Measurements from ENCODE around the gene GABARAP. TPM values are rescaled to one million over a fixed set of nuclear protein-coding genes. Genes with fewer than 3 reads are reported as not detected.

The GABARAP gene
- total and polyA plus RNA-seq, 2 of the 8 experiments (the other 6 are each of a cell fraction or from before 2014, with no cell fraction given), result 252 to 581 TPM

- no peaks in the 10 kb centered on the region for H3K27me3 ChIP-seq (replicated peaks in 1 of 4; ENCODE audit: control insufficient read depth in 3 of 4, extremely low read depth in 1 of 4, insufficient read depth in 3 of 4, low read length in 3 of 4)
- no peak overlapping the region for H2BK15ac ChIP-seq (ENCODE audit: low read length)
- H3K27ac ChIP-seq (ENCODE audit: low read depth, low read length), result peak overlapping the region; percentile 66; the same call in 1 of the 2 replicates
- H3K4me1 ChIP-seq (replicated peaks in 1 of 4; ENCODE audit: control insufficient read depth in 3 of 4, insufficient read depth in 4 of 4, low read length in 3 of 4), result peaks cover 5 to 24% (median 12%) of the 10 kb centered on the region in 4 experiments
- 0% methylated on average over 3 of the region's 73 CpGs; no CpG with 5 or more reads in 1 of the 2 experiments for WGBS, 2 experiments (ENCODE audit: extremely low coverage in 1 of 2, insufficient coverage in 1 of 2, insufficient read length in 1 of 2, insufficient replicate concordance in 2 of 2, low coverage in 1 of 2, low lambda C conversion rate in 2 of 2, missing lambda C conversion rate in 1 of 2)
- peak overlapping the region; percentile 87 for H2BK5ac ChIP-seq (ENCODE audit: low read depth, low read length)
- H3K4me2 ChIP-seq (ENCODE audit: insufficient read depth in 1 of 2, low read depth in 2 of 2, low read length in 2 of 2), result peak overlapping the region; percentile 74 to 77
- H2BK20ac ChIP-seq (ENCODE audit: low read length), result no peak overlapping the region
- peaks cover 15 to 36% (median 22%) of the 10 kb centered on the region in 4 experiments; a peak in 6 of 8 replicates for H3K36me3 ChIP-seq (ENCODE audit: control insufficient read depth in 2 of 4, insufficient read depth in 4 of 4, low read length in 3 of 4)
- peaks cover 14% of the 10 kb centered on the region for H3K23me2 ChIP-seq (ENCODE audit: low read depth, low read length)
- H3K23ac ChIP-seq (ENCODE audit: insufficient read length), result no peak overlapping the region
- ChIA-PET POLR2A (ENCODE audit: partially characterized antibody) (interaction anchor here (0.6 to 19.7 kb wide), 15 partner anchors 10 to 171 kb away, joined by 3 to 386 read pairs (median 10); partner anchors contain the start of genes ACADVL, ACAP1, CLDN7 and CTDNEP1), CTCF (ENCODE audit: partially characterized antibody) (interaction anchor here (0.5 to 6.4 kb wide), 4 partner anchors 13 to 59 kb away, joined by 3 to 46 read pairs (median 4); partner anchors contain the start of genes ACADVL and DLG4)
- peak in 1 of 2 experiments; percentile 94 for DNase-seq (ENCODE audit: low read depth in 1 of 2, low spot score in 2 of 2)
- no peak overlapping the region for H3K14ac ChIP-seq (ENCODE audit: insufficient read length)
- peaks cover 8 to 19% of the 10 kb centered on the region in 2 experiments for H4K20me1 ChIP-seq (replicated peaks in 1 of 2; ENCODE audit: control insufficient read depth in 1 of 2, insufficient read depth in 2 of 2, low read length in 2 of 2)
- H3K9ac ChIP-seq (replicated peaks in 1 of 4; ENCODE audit: extremely low read depth in 1 of 4, low read depth in 3 of 4, low read length in 3 of 4), result peak overlapping the region; percentile 34 to 76 (median 69); a peak in 6 of 7 replicates
- H3K18ac ChIP-seq (ENCODE audit: extremely low read depth, low read length), result no peak overlapping the region
- FAIRE-seq, result no peak
- H3K79me1 ChIP-seq (ENCODE audit: low read depth, low read length), result peaks cover 8% of the 10 kb centered on the region; the same call in 1 of the 2 replicates
- H3K9me3 ChIP-seq (ENCODE audit: insufficient read depth in 2 of 2, low read depth in 1 of 2, low read length in 1 of 2), result no peaks in the 10 kb centered on the region
- H2BK12ac ChIP-seq (ENCODE audit: low read depth, low read length), result no peak overlapping the region
- H4K5ac ChIP-seq (ENCODE audit: insufficient read length, low read depth, low read length), result peak overlapping the region; percentile 19
- H3K56ac ChIP-seq (replicated peaks; ENCODE audit: insufficient read length, low read depth, low read length), result no peak overlapping the region
- H3K79me2 ChIP-seq (ENCODE audit: control insufficient read depth in 1 of 2, insufficient read depth in 2 of 2, low read length in 2 of 2), result peaks cover 3 to 59% of the 10 kb centered on the region in 2 experiments; a peak in 3 of 4 replicates
- H4K91ac ChIP-seq (replicated peaks; ENCODE audit: insufficient read length, low read length), result no peak overlapping the region
- peak overlapping the region; percentile 66; the same call in 1 of the 2 replicates for H4K8ac ChIP-seq (ENCODE audit: extremely low read depth, insufficient read depth, low read length)
- H2AFZ ChIP-seq (ENCODE audit: low read length), result no peak overlapping the region
- no peak overlapping the region for H2BK120ac ChIP-seq (replicated peaks; ENCODE audit: low read depth, low read length)
- H2AK5ac ChIP-seq (ENCODE audit: low read depth, low read length), result no peak overlapping the region
- H3K4ac ChIP-seq (replicated peaks; ENCODE audit: insufficient read length, low read depth, low read length), result no peak overlapping the region
- H3K4me3 ChIP-seq (ENCODE audit: extremely low read depth in 1 of 4, insufficient read depth in 2 of 4, low read depth in 3 of 4, low read length in 4 of 4), result peak overlapping the region; percentile 56 to 95 (median 92)
- TF ChIP-seq ATF2 (IDR thresholded peaks at IDR 0.05; ENCODE audit: low read length) (no peak), RXRA (IDR thresholded peaks at IDR 0.05; ENCODE audit: insufficient read depth, low read depth, low read length) (no peak), CHD1 (IDR thresholded peaks at IDR 0.05; ENCODE audit: low read depth, low read length) (no peak), RFX5 (IDR thresholded peaks at IDR 0.05; ENCODE audit: borderline replicate concordance, low read depth, low read length) (no peak), PHF8 (conservative IDR thresholded peaks at IDR 0.05; ENCODE audit: low read depth, low read length) (peak; percentile 62), JUN (IDR thresholded peaks at IDR 0.05; ENCODE audit: low read depth, low read length) (no peak), HDAC6 (IDR thresholded peaks at IDR 0.05; ENCODE audit: low read depth, low read length) (no peak), POLR2A (IDR thresholded peaks at IDR 0.05; ENCODE audit: control extremely low read depth in 1 of 2, low read depth in 2 of 2, low read length in 2 of 2) (peak; percentile 37 to 56; a peak in 2 of 3 replicates), SIRT6 (IDR thresholded peaks at IDR 0.05; ENCODE audit: low read length) (no peak), HDAC2 (IDR thresholded peaks at IDR 0.05; ENCODE audit: borderline replicate concordance in 1 of 2, low read depth in 2 of 2, low read length in 2 of 2) (no peak)
These were observed 4.4 kb downstream of the GABARAP start for GRCh38 chr17:7237761-7238419.
